Measurements from ENCODE around the gene WIPF1.

DNA sequence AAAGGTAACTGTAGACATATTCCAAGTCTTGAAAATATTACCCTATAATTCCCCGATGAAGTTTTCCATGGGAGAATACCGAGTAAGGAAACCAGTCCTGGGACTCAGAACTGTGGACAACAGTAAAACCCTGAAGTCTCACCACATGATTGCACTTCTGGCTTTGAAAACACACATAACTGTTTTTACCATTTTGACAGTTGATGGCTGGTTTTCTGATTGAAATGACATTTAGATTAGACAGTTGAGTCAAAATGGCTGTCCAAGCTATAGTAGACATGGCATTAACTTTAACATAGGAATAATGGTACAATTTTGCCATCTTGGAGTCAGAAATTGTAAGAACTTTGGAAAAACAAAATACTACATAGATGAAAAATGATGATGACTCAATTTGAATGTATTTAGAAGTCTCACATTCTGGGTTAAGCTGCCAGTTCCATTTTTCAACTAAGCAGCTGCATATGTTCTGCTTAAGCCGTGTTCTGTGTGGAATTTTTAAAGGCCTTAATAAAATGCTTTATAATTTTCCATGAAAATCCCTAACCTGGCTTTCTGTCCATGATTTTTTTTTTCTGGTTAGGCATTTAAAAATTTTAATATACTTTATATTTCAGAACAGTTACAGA, 38.3 kb upstream of the WIPF1 start:
- TF ChIP-seq, protein P1, sequence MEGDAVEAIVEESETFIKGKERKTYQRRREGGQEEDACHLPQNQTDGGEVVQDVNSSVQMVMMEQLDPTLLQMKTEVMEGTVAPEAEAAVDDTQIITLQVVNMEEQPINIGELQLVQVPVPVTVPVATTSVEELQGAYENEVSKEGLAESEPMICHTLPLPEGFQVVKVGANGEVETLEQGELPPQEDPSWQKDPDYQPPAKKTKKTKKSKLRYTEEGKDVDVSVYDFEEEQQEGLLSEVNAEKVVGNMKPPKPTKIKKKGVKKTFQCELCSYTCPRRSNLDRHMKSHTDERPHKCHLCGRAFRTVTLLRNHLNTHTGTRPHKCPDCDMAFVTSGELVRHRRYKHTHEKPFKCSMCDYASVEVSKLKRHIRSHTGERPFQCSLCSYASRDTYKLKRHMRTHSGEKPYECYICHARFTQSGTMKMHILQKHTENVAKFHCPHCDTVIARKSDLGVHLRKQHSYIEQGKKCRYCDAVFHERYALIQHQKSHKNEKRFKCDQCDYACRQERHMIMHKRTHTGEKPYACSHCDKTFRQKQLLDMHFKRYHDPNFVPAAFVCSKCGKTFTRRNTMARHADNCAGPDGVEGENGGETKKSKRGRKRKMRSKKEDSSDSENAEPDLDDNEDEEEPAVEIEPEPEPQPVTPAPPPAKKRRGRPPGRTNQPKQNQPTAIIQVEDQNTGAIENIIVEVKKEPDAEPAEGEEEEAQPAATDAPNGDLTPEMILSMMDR (optimal IDR thresholded peaks at IDR 0.05 in 1 of 3, IDR thresholded peaks at IDR 0.05 in 1 of 3, conservative IDR thresholded peaks at IDR 0.05 in 1 of 3; ENCODE audit: extremely low read depth in 1 of 3, insufficient read depth in 2 of 3, low read length in 3 of 3): no peak
- TF ChIP-seq EZH2 (IDR thresholded peaks at IDR 0.05; ENCODE audit: low read length): no peak

All from keratinocyte (primary cell).